Esophagus muscularis mucosa (tissue), 3 donors: Measurements from ENCODE around the gene HOXD8.

Experiments used
- POLR2A ChIP-seq: fragments of 450-650 bp; IDR thresholded peaks from one replicate; pipeline ENCODE4 v1.6.1; 2017; ENCODE audit warnings: antibody characterized with exemption, moderate library complexity, mild to moderate bottlenecking, low read depth
- TF ChIP-seq, protein P1 (sequence below), 3 experiments: fragments of 200-600 bp in 2 of 3; fragments of 450-650 bp in 1 of 3; sonication (generic) in 2 of 3; IDR thresholded peaks; one replicate each; pipeline ENCODE4 v1.5.1; 2017 to 2019; ENCODE audit warnings: antibody characterized with exemption in 3 of 3, mild to moderate bottlenecking in 2 of 3, moderate library complexity in 1 of 3

DNA sequence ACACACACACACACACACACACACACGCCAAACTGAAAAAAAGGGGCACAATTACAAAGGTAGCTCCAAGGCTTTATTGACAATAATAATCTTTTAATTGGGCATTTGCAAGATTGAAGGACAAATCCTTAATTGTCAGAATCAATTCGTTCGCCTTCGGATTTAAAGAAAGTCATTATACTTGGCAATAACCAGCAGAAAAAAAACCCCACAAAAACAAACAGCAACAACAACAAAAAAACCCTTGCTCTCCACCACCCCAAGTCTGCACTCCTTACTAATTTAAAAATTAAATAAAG lies 1.8 kb upstream of the HOXD8 start:
- TF ChIP-seq POLR2A, result no peak
- TF ChIP-seq, protein P1, sequence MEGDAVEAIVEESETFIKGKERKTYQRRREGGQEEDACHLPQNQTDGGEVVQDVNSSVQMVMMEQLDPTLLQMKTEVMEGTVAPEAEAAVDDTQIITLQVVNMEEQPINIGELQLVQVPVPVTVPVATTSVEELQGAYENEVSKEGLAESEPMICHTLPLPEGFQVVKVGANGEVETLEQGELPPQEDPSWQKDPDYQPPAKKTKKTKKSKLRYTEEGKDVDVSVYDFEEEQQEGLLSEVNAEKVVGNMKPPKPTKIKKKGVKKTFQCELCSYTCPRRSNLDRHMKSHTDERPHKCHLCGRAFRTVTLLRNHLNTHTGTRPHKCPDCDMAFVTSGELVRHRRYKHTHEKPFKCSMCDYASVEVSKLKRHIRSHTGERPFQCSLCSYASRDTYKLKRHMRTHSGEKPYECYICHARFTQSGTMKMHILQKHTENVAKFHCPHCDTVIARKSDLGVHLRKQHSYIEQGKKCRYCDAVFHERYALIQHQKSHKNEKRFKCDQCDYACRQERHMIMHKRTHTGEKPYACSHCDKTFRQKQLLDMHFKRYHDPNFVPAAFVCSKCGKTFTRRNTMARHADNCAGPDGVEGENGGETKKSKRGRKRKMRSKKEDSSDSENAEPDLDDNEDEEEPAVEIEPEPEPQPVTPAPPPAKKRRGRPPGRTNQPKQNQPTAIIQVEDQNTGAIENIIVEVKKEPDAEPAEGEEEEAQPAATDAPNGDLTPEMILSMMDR (IDR thresholded peaks at IDR 0.05), result no peak
